ENCODE results near the gene STAM. TPM values are rescaled to one million over a fixed set of nuclear protein-coding genes. Genes with fewer than 3 reads are reported as not detected.

STAM gene
- total and polyA plus RNA-seq, 10 of the 15 experiments (the other 5 are each of a cell fraction or from before 2014, with no cell fraction given): 8.8 to 15.9 (median 14.4) TPM

GRCh38 chr10:17655567-17656146 lies 11.7 kb downstream of the STAM start (continued):
- TF ChIP-seq ATF2 (IDR thresholded peaks at IDR 0.05; ENCODE audit: low read length) (peak; percentile 75), NBN (IDR thresholded peaks at IDR 0.05) (0 out of 2 replicates have a peak, but pooled peaks have one; percentile 18), EGR1 (IDR thresholded peaks at IDR 0.05; ENCODE audit: borderline replicate concordance in 1 of 2, low read depth in 2 of 2, low read length in 2 of 2) (no peak), RELB (IDR thresholded peaks at IDR 0.05; ENCODE audit: low read depth) (no peak; the same call in 1 of the 2 replicates), ZNF24 (IDR thresholded peaks at IDR 0.05) (0 out of 2 replicates have a peak, but pooled peaks have one; percentile 38), EP300 (IDR thresholded peaks at IDR 0.05; ENCODE audit: borderline replicate concordance in 1 of 2, control insufficient read depth in 1 of 2, low read depth in 2 of 2, low read length in 2 of 2) (peak; percentile 59 to 76; a peak in 2 of 4 replicates), MEF2A (IDR thresholded peaks at IDR 0.05; ENCODE audit: insufficient read depth, low read depth, low read length) (no peak), USF2 (IDR thresholded peaks at IDR 0.05; ENCODE audit: borderline replicate concordance, low read depth, low read length) (no peak), MEF2B (IDR thresholded peaks at IDR 0.05; ENCODE audit: partially characterized antibody, poor library complexity, severe bottlenecking) (peak; percentile 30), NFIC (IDR thresholded peaks at IDR 0.05; ENCODE audit: low read depth, low read length) (peak; percentile 86), PML (IDR thresholded peaks at IDR 0.05; ENCODE audit: low read length) (peak; percentile 64; the same call in 1 of the 2 replicates), YY1 (IDR thresholded peaks at IDR 0.05; ENCODE audit: low read depth, low read length) (peak; percentile 67; the same call in 1 of the 2 replicates), STAT1 (conservative IDR thresholded peaks at IDR 0.05) (no peak), CEBPB (IDR thresholded peaks at IDR 0.05; ENCODE audit: borderline replicate concordance in 1 of 2, low read depth in 2 of 2, low read length in 2 of 2) (0 out of 4 replicates have a peak, but pooled peaks of 1 of the 2 experiments have one; percentile 33), CBX5 (IDR thresholded peaks at IDR 0.05; ENCODE audit: low read depth) (no peak), EED (IDR thresholded peaks at IDR 0.05; ENCODE audit: low read depth) (peak; percentile 39), IKZF1 (conservative IDR thresholded peaks at IDR 0.05) (peak; percentile 46), BCL11A (IDR thresholded peaks at IDR 0.05; ENCODE audit: low read depth, low read length) (peak; percentile 78; the same call in 1 of the 2 replicates), TCF7 (IDR thresholded peaks at IDR 0.05; ENCODE audit: borderline replicate concordance) (no peak), CHD4 (IDR thresholded peaks at IDR 0.05) (no peak), ZNF592 (IDR thresholded peaks at IDR 0.05) (no peak)
